AG09309 (cell line): ENCODE results near the gene CD1D.

Source experiments
- DNase-seq: peaks from one replicate; pipeline ENCODE4 v3.0.0-alpha.2; 2010; ENCODE audit warnings: low read depth
- H3K4me3 ChIP-seq: 2 replicates; pipeline ENCODE4 v1.5.1; 2011; ENCODE audit warnings: mild to moderate bottlenecking, low read depth, low read length, moderate library complexity; ENCODE audit not compliant: control insufficient read depth
- TF ChIP-seq, protein P1 (sequence below): IDR thresholded peaks from 2 replicates; pipeline ENCODE4 v1.5.1; 2011; ENCODE audit warnings: mild to moderate bottlenecking, low read depth, low read length, inconsistent platforms; ENCODE audit not compliant: insufficient read depth, control insufficient read depth; ENCODE audit errors: missing control alignments

The CD1D gene

DNA sequence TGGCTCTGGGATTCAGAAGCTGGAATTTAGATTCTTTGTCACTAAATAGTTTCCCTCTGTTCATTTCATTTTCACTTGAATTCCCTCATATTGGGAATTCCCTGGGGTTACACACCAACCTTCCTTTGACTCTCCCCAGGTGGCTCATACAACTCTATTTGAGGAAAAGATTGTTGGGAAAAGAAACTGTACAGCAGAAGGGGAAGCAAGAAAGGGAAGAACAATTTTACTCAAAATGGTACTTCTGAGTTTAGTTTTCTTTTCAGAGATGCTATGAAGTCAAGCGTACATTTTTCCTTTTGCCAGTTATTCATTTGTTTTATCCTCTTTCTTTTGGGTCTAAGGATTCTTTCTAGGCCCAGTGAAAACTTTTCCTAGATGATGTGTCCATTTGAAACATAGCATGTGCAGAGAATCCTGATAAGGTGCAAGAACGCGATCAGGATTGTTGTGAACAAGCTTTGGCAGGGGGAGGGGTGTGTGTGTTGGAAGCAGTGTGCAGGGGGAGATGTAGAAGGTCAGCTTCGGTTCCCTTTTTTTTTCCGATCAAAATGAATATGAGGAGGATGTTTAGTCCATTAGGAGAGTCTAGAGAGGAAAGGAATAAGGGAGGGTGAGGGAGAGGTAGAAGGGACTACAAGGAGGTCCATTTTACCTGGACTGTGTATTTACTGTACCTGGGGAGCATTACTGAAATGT lies 26.8 kb upstream of the CD1D start:
- TF ChIP-seq, protein P1, sequence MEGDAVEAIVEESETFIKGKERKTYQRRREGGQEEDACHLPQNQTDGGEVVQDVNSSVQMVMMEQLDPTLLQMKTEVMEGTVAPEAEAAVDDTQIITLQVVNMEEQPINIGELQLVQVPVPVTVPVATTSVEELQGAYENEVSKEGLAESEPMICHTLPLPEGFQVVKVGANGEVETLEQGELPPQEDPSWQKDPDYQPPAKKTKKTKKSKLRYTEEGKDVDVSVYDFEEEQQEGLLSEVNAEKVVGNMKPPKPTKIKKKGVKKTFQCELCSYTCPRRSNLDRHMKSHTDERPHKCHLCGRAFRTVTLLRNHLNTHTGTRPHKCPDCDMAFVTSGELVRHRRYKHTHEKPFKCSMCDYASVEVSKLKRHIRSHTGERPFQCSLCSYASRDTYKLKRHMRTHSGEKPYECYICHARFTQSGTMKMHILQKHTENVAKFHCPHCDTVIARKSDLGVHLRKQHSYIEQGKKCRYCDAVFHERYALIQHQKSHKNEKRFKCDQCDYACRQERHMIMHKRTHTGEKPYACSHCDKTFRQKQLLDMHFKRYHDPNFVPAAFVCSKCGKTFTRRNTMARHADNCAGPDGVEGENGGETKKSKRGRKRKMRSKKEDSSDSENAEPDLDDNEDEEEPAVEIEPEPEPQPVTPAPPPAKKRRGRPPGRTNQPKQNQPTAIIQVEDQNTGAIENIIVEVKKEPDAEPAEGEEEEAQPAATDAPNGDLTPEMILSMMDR = no peak
- DNase-seq = no peak
- H3K4me3 ChIP-seq = no peak overlapping the region

DNA sequence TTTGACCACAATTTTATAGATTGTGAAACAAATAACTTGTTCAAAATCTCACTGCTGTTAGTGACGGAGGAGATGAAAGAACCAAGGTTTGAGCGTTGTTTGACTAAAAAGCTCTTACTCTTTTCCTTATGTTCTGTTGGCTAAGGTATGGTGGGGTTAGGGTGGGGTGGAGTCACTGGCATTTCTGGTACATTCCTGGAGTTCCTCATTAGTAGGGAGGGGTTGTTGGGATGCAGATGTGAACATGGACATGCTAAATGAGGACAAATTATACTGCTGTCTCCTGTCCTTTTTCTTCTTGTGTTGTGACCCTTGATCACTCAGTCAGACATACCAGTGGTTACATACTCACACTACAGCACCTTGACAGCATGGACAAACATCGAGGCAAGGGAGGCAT lies 26.2 kb upstream of the CD1D start:
- DNase-seq = no peak
- H3K4me3 ChIP-seq = no peak overlapping the region
- TF ChIP-seq, protein P1 = no peak

DNA sequence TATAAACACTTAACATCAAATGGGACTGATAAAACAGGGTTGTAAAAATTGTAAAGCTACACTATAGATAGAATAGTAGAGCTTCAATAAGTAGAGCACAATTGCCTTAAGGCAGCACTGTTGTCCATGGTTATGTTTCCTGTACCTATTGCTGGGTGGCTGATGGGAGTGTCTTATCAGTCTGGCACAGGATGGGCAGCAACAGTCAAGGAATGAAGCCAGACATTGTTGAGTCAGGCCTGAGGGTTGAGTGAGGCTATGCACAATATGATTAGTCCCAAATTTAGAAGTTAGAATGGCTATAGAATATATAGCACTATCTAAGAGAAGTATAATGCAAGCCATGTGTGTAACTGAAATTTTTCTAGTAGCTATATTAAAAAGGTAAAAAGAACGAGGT lies 25.0 kb upstream of the CD1D start:
- no peak for DNase-seq
- TF ChIP-seq, protein P1 = no peak
- no peak overlapping the region for H3K4me3 ChIP-seq

DNA sequence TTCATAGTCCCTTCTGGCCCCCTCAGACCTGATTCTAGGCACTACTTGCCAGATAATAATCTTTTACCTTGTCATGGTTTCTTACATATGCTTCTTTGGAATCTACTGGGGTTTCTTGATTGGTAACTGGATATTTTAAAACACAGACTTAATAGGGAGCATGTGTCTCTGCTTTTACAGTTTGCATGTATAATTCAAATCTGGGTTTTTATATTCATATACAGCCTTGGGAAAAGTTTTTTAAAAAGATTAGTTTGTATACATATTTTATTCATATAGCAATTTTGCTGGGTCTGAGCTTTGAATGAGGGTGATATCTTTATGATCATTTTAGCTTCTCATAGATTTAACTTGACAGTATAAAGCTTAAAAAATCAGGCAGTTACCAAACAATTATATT lies 21.1 kb upstream of the CD1D start:
- no peak for DNase-seq
- TF ChIP-seq, protein P1 = no peak
- H3K4me3 ChIP-seq = no peak overlapping the region

DNA sequence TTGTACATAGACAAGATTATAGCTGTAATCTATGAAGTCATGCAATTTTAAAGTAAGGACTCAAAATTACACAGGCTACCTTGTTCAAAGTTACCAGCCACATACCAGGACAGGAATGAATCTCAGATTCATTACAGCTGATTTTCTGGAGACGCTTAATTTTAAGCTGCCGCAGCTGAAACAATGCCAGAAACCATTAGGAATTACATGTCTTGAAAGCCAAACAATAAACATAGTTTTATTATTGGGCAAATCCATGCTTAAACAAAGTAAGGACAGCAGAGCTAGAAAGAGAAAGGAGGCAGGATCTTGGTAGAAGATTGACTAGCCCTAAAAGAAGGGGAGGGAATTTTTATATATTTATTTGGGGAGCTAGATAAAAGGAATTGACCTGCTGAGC lies 19.2 kb upstream of the CD1D start:
- TF ChIP-seq, protein P1 = no peak
- DNase-seq = no peak
- H3K4me3 ChIP-seq = no peak overlapping the region

DNA sequence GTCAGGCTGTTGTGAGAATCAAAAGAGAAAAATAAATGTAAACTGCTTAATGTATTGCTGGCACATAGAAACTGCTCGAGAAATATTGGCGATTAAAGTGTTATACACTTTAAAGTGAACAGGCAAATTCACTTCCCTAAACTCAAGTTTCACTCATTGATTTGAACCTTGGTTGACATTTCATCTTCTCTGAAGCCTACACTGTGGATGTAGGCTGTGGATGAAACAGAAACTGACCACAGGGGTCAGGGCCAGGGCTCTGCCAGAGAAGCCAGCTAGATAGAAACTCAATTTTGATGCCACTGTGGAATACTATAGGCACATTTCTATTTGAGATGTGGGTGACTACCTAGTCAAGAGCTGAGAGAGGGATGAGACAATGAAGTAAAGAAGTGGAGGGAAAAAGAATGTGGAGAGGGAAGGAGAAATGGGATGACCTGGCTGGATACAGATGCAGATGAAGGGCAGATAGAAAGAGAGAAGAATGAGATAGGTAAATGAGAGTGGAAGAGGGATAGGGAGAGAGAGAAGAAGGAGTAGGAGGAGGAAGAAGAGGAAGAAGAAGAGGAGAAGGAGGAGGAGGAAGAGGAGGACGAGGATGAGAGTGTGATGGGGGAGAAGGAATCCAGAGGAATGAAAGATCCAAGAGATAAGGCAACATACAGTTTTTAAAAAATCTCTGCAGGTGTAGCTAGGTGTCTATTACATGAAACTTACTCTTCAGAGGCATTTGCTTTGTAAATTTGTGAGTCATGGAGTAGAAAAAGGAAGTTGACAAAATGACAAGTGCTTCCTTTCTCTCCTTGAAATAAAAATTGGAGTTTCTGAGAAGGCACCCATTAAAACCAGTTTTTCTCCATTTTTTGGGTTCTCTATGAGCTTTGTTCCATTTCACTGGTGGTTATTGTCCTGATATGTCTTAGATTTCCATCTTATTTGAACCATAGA lies 17.4 kb upstream of the CD1D start:
- no peak for DNase-seq
- H3K4me3 ChIP-seq = no peak overlapping the region
- TF ChIP-seq, protein P1 = no peak
